Kidney epithelial cell (primary cell): ENCODE results near the gene CCDC185. TPM values are rescaled to one million over a fixed set of nuclear protein-coding genes. Genes with fewer than 3 reads are reported as not detected.

Experiments used
- DNase-seq: peaks from one replicate; pipeline ENCODE4 v3.0.0-alpha.2; 2010; ENCODE audit warnings: low read depth
- H3K27me3 ChIP-seq: 2 replicates; pipeline ENCODE4 v1.6.0; 2011; ENCODE audit warnings: low read length; ENCODE audit not compliant: control insufficient read depth, insufficient read depth
- H3K36me3 ChIP-seq: 2 replicates; pipeline ENCODE4 v1.5.1; 2011; ENCODE audit warnings: low read length; ENCODE audit not compliant: control insufficient read depth, insufficient read depth
- H3K4me3 ChIP-seq: 2 replicates; pipeline ENCODE4 v1.5.1; 2011; ENCODE audit warnings: low read depth, mild to moderate bottlenecking, control low read depth, low read length
- total RNA-seq: library from RNA; depleted of rRNA; stranded (reverse); fragments of >200 nt; gene quantifications from 2 replicates; pipeline ENCODE4 v1.2.3, GENCODE V29; 2015
- TF ChIP-seq, protein P1 (sequence below): IDR thresholded peaks from 2 replicates; pipeline ENCODE4 v1.5.1; 2011; ENCODE audit warnings: mild to moderate bottlenecking, moderate library complexity, low read length, control low read depth, inconsistent platforms; ENCODE audit not compliant: insufficient read depth, poor library complexity, severe bottlenecking

The CCDC185 gene
- total RNA-seq, 1 donor from 2014 or later: not detected

DNA sequence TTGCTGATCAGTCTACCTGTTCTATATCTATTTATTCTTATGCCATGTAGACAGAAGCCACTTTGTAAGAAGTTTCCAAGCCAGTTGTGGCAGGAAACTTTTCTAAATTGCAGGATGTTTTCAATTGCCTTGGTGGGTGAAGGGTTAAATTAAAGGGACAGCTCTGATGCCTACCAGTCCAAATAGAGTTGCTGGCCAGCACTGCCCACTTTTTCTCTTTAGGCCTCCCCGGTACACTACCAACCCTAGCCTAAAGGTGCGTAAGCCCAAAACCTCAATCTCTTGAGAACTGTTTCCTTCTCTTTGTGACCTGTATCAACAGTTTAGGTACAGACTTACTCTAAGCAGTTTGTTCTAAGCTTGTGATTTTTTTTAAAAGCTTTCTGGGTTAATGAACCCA lies 44.8 kb upstream of the CCDC185 start:
- peaks cover 9% of the 10 kb centered on the region for H3K27me3 ChIP-seq
- H3K36me3 ChIP-seq: no peaks in the 10 kb centered on the region
- no peak for DNase-seq
- TF ChIP-seq, protein P1, sequence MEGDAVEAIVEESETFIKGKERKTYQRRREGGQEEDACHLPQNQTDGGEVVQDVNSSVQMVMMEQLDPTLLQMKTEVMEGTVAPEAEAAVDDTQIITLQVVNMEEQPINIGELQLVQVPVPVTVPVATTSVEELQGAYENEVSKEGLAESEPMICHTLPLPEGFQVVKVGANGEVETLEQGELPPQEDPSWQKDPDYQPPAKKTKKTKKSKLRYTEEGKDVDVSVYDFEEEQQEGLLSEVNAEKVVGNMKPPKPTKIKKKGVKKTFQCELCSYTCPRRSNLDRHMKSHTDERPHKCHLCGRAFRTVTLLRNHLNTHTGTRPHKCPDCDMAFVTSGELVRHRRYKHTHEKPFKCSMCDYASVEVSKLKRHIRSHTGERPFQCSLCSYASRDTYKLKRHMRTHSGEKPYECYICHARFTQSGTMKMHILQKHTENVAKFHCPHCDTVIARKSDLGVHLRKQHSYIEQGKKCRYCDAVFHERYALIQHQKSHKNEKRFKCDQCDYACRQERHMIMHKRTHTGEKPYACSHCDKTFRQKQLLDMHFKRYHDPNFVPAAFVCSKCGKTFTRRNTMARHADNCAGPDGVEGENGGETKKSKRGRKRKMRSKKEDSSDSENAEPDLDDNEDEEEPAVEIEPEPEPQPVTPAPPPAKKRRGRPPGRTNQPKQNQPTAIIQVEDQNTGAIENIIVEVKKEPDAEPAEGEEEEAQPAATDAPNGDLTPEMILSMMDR: no peak
- H3K4me3 ChIP-seq: no peak overlapping the region

DNA sequence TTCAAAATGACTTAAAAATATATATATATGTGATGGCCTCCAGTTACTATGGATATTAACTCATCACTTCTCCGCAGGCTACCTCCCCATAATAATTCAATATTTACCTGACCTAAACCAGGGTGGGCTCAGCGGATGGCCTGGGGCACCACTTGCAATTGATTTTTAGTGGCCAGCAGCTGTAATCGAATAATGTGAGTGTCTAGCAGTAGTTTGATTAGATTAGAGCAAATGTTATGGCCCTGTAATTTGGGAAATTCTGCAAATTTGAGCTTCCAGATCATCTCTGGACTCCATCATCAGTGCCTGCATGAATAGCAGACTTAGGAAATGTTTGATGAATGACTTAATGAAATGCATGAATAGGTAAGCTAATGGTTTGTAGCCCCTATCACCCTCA lies 44.0 kb upstream of the CCDC185 start:
- no peak for DNase-seq
- TF ChIP-seq, protein P1: no peak
- Histone ChIP-seq H3K36me3 (no peaks in the 10 kb centered on the region), H3K4me3 (no peak overlapping the region), H3K27me3 (peaks cover 13% of the 10 kb centered on the region)

DNA sequence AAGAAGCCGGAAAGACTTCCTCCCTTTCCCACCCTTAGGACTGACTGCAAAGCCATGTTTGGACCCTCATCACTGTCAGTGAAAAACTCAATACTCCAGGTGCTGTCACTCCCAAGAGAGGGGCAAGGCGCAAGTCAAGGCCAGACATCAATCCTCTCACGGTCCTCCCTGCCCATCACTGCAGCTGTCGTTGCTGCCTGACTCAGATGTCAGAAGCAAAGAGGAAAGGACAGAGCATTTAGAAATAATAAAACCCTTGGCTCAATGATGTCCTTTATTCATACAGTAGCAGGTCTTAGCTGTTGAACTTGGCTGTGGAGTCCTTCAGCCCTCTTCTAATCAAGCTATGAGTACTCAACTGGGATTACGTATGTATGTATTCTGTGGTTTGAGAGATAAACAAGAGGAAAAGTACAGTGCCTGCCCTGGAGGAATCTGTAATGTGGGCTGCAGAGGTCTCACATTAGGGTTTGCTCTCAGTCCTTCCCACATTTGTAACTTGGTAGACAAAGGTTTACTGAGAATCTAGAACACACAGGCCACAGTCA lies 42.8 kb upstream of the CCDC185 start:
- H3K27me3 ChIP-seq: peaks cover 13% of the 10 kb centered on the region
- TF ChIP-seq, protein P1: no peak
- no peak for DNase-seq

DNA sequence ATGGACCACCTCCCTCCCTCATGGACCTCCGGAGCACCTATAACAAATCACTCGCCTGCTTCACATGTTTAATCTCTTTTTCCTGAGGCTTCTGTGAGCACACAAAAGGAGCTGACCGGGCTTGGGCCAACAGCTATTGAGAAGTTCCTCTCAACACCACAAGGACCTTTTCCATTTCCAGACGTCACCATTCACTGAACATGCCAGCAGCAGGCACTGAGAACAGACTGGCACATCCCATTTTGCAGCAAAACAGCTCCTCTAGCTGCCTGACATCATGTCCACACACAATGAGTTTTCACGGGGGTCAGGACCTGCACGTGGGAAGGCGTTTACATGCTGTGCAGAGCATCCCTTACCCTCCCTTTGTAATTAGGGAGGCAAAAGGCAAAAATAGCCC lies 40.3 kb upstream of the CCDC185 start:
- TF ChIP-seq, protein P1: no peak
- peaks cover 13% of the 10 kb centered on the region for H3K27me3 ChIP-seq

More for the DNA sequence above, 42.8 kb upstream of the CCDC185 start:
- Histone ChIP-seq H3K4me3 (no peak overlapping the region), H3K36me3 (no peaks in the 10 kb centered on the region)

DNA sequence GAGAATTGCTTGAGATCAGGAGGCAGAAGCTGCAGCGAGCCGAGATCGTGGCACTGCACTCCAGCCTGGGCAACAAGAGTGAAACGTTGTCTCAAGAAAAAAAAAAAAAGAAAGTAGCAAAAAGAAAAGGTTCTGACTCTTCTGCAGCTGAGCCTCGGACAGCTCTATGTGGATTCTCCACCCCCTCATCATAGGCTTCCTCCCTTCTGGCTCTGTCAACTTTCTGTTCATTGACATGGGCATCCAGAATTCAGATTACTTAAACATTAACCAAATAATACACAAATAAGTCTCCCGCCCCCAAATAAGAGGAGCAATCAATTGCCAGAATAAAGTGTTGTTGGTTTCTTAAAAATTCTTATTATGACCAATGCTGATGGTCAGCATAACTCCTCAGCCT lies 39.3 kb upstream of the CCDC185 start:
- Histone ChIP-seq H3K27me3 (peaks cover 13% of the 10 kb centered on the region), H3K36me3 (no peaks in the 10 kb centered on the region), H3K4me3 (no peak overlapping the region)
- TF ChIP-seq, protein P1: no peak
- DNase-seq: no peak

More for the DNA sequence above, 40.3 kb upstream of the CCDC185 start:
- DNase-seq: no peak
- Histone ChIP-seq H3K4me3 (no peak overlapping the region), H3K36me3 (no peaks in the 10 kb centered on the region)

DNA sequence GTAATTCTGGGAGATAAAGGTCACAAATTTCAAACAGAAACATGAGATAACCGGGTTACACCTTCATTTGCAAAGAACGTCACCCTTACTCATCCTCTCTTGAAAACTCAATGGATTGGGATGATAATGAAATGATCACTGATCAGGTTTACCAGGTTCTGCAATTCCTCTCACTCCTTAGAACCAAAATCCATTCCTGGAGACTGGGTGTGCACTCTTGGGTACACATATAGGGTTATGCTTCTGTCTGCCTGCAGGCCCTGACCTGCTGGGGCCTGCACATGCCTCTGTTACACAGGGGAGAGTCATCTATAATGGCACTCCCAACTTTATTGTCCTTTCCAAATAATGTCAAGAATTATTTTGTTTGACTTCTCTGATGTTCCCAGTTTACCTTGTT lies 37.5 kb upstream of the CCDC185 start:
- Histone ChIP-seq H3K36me3 (no peaks in the 10 kb centered on the region), H3K4me3 (no peak overlapping the region), H3K27me3 (peaks cover 16% of the 10 kb centered on the region)
- TF ChIP-seq, protein P1: no peak
- DNase-seq: no peak
